Measurements from ENCODE around the gene ST6GALNAC5. TPM values are rescaled to one million over a fixed set of nuclear protein-coding genes. Genes with fewer than 3 reads are reported as not detected.

The ST6GALNAC5 gene
- total RNA-seq, 2 experiments from 2014 or later: not detected

GRCh38 chr1:77064246-77064645, 197.0 kb downstream of the ST6GALNAC5 start:
- intact Hi-C loops (cut with DNase I, micrococcal nuclease): no loop called here
- POLR2A ChIA-PET: no interaction called here
- DNase-seq (no peak), ATAC-seq (no peak)
- Mint-ChIP-seq H3K36me3 (ENCODE audit: low read depth) (no peaks in the 10 kb centered on the region), H3K27me3 (no peaks in the 10 kb centered on the region), H3K27ac (no peak overlapping the region), H3K4me3 (no peak overlapping the region), H3K4me1 (no peaks in the 10 kb centered on the region), H3K9me3 (ENCODE audit: low read depth) (no peaks in the 10 kb centered on the region)
- CTCF ChIA-PET: no interaction called here

- Mint-ChIP-seq H3K36me3 (ENCODE audit: low read depth) (no peaks in the 10 kb centered on the region), H3K27me3 (no peaks in the 10 kb centered on the region), H3K9me3 (ENCODE audit: low read depth) (no peaks in the 10 kb centered on the region), H3K4me1 (no peaks in the 10 kb centered on the region), H3K4me3 (no peak overlapping the region), H3K27ac (no peak overlapping the region)
- POLR2A ChIA-PET: no interaction called here
- CTCF ChIA-PET: no interaction called here
- ATAC-seq (no peak), DNase-seq (no peak)
- intact Hi-C loops (cut with DNase I, micrococcal nuclease): no loop called here
Measured at GRCh38 chr1:77065693-77066342, 198.5 kb downstream of the ST6GALNAC5 start.

GRCh38 chr1:77068013-77068412, 200.7 kb downstream of the ST6GALNAC5 start:
- H3K4me1 Mint-ChIP-seq: no peaks in the 10 kb centered on the region
- no peak overlapping the region for H3K4me3 Mint-ChIP-seq
- no peaks in the 10 kb centered on the region for H3K9me3 Mint-ChIP-seq (ENCODE audit: low read depth)
- DNase-seq (no peak), ATAC-seq (no peak)
- ChIA-PET POLR2A (no interaction called here), CTCF (interaction anchor here (0.9 kb wide), 1 partner anchor 14 kb away, joined by 3 read pairs; no protein-coding TSS in a partner anchor)
- H3K27ac Mint-ChIP-seq: no peak overlapping the region
- no peaks in the 10 kb centered on the region for H3K27me3 Mint-ChIP-seq
- H3K36me3 Mint-ChIP-seq (ENCODE audit: low read depth): no peaks in the 10 kb centered on the region
- intact Hi-C loops (cut with DNase I, micrococcal nuclease): no loop called here

GRCh38 chr1:77076759-77077158, 209.5 kb downstream of the ST6GALNAC5 start:
- Mint-ChIP-seq H3K9me3 (ENCODE audit: low read depth) (no peaks in the 10 kb centered on the region), H3K4me1 (no peaks in the 10 kb centered on the region), H3K4me3 (no peak overlapping the region), H3K27ac (no peak overlapping the region), H3K36me3 (ENCODE audit: low read depth) (no peaks in the 10 kb centered on the region), H3K27me3 (no peaks in the 10 kb centered on the region)
- DNase-seq: no peak
- intact Hi-C loops (cut with DNase I, micrococcal nuclease): no loop called here
- ChIA-PET POLR2A (no interaction called here), CTCF (no interaction called here)
- ATAC-seq: no peak

GRCh38 chr1:77081834-77082233, 214.6 kb downstream of the ST6GALNAC5 start:
- H3K4me3 Mint-ChIP-seq: no peak overlapping the region
- no peaks in the 10 kb centered on the region for H3K36me3 Mint-ChIP-seq (ENCODE audit: low read depth)
- DNase-seq: no peak
- ATAC-seq: no peak
- H3K27me3 Mint-ChIP-seq: no peaks in the 10 kb centered on the region
- ChIA-PET CTCF (interaction anchor here (0.5 kb wide), 1 partner anchor 52 kb away, joined by 3 read pairs; no protein-coding TSS in a partner anchor), POLR2A (no interaction called here)
- H3K27ac Mint-ChIP-seq: no peak overlapping the region
- intact Hi-C loops (cut with DNase I, micrococcal nuclease): no loop called here
- H3K9me3 Mint-ChIP-seq (ENCODE audit: low read depth): peaks cover 3% of the 10 kb centered on the region
- no peaks in the 10 kb centered on the region for H3K4me1 Mint-ChIP-seq

GRCh38 chr1:77084457-77084856, 217.2 kb downstream of the ST6GALNAC5 start:
- ChIA-PET POLR2A (no interaction called here), CTCF (interaction anchor here (0.7 to 0.9 kb wide), 2 partner anchors 177 to 529 kb away, joined by 3 to 4 read pairs; no protein-coding TSS in a partner anchor)
- intact Hi-C loops (cut with DNase I, micrococcal nuclease): no loop called here
- Mint-ChIP-seq H3K27me3 (no peaks in the 10 kb centered on the region), H3K4me1 (no peaks in the 10 kb centered on the region), H3K36me3 (ENCODE audit: low read depth) (no peaks in the 10 kb centered on the region), H3K4me3 (no peak overlapping the region), H3K9me3 (ENCODE audit: low read depth) (peaks cover 3% of the 10 kb centered on the region), H3K27ac (no peak overlapping the region)
- ATAC-seq (no peak), DNase-seq (no peak)

GRCh38 chr1:77085109-77085508, 217.8 kb downstream of the ST6GALNAC5 start:
- ChIA-PET POLR2A (no interaction called here), CTCF (interaction anchor here (0.7 kb wide), 1 partner anchor 176 kb away, joined by 3 read pairs; no protein-coding TSS in a partner anchor)
- peaks cover 3% of the 10 kb centered on the region for H3K9me3 Mint-ChIP-seq (ENCODE audit: low read depth)

GRCh38 chr1:77089756-77090155, 222.5 kb downstream of the ST6GALNAC5 start:
- ChIA-PET CTCF (no interaction called here), POLR2A (no interaction called here)

More at GRCh38 chr1:77085109-77085508, 217.8 kb downstream of the ST6GALNAC5 start:
- H3K4me1 Mint-ChIP-seq: no peaks in the 10 kb centered on the region
- intact Hi-C loops (cut with DNase I, micrococcal nuclease): no loop called here
- ATAC-seq: no peak
- H3K4me3 Mint-ChIP-seq: no peak overlapping the region
- no peaks in the 10 kb centered on the region for H3K36me3 Mint-ChIP-seq (ENCODE audit: low read depth)
- H3K27me3 Mint-ChIP-seq: no peaks in the 10 kb centered on the region
- H3K27ac Mint-ChIP-seq: no peak overlapping the region
- DNase-seq: no peak

GRCh38 chr1:77095236-77095635, 228.0 kb downstream of the ST6GALNAC5 start:
- POLR2A ChIA-PET: no interaction called here
- ATAC-seq (no peak), DNase-seq (no peak)
- CTCF ChIA-PET: no interaction called here
- no peak overlapping the region for H3K4me3 Mint-ChIP-seq
- no peaks in the 10 kb centered on the region for H3K4me1 Mint-ChIP-seq
- H3K27me3 Mint-ChIP-seq: no peaks in the 10 kb centered on the region
- no peak overlapping the region for H3K27ac Mint-ChIP-seq
- intact Hi-C loops (cut with DNase I, micrococcal nuclease): no loop called here
- peaks cover 6% of the 10 kb centered on the region for H3K9me3 Mint-ChIP-seq (ENCODE audit: low read depth)
- H3K36me3 Mint-ChIP-seq (ENCODE audit: low read depth): peaks cover 9% of the 10 kb centered on the region

More at GRCh38 chr1:77089756-77090155, 222.5 kb downstream of the ST6GALNAC5 start:
- Mint-ChIP-seq H3K9me3 (ENCODE audit: low read depth) (no peaks in the 10 kb centered on the region), H3K4me1 (no peaks in the 10 kb centered on the region), H3K36me3 (ENCODE audit: low read depth) (no peaks in the 10 kb centered on the region), H3K4me3 (no peak overlapping the region), H3K27me3 (no peaks in the 10 kb centered on the region), H3K27ac (no peak overlapping the region)
- DNase-seq: no peak
- intact Hi-C loops (cut with DNase I, micrococcal nuclease): no loop called here
- ATAC-seq: no peak

- no peak for ATAC-seq
- CTCF ChIA-PET: interaction anchor here (1.1 to 1.5 kb wide), 2 partner anchors 14 to 67 kb away, joined by 3 to 4 read pairs; no protein-coding TSS in a partner anchor
- Mint-ChIP-seq H3K4me1 (no peaks in the 10 kb centered on the region), H3K27me3 (no peaks in the 10 kb centered on the region), H3K4me3 (no peak overlapping the region), H3K36me3 (ENCODE audit: low read depth) (peaks cover 9% of the 10 kb centered on the region), H3K27ac (no peak overlapping the region), H3K9me3 (ENCODE audit: low read depth) (peaks cover 6% of the 10 kb centered on the region)
- DNase-seq: no peak
- intact Hi-C loops (cut with DNase I, micrococcal nuclease): no loop called here
- POLR2A ChIA-PET: no interaction called here
Measured at GRCh38 chr1:77096496-77097255, 229.4 kb downstream of the ST6GALNAC5 start.

- POLR2A ChIA-PET: no interaction called here
- ATAC-seq (no peak), DNase-seq (no peak)
- intact Hi-C loops (cut with DNase I, micrococcal nuclease): no loop called here
- peaks cover 6% of the 10 kb centered on the region for H3K9me3 Mint-ChIP-seq (ENCODE audit: low read depth)
- CTCF ChIA-PET: interaction anchor here (0.7 kb wide), 1 partner anchor 28 kb away, joined by 3 read pairs; no protein-coding TSS in a partner anchor
- H3K27ac Mint-ChIP-seq: no peak overlapping the region
- H3K4me1 Mint-ChIP-seq: no peaks in the 10 kb centered on the region
- no peak overlapping the region for H3K4me3 Mint-ChIP-seq
- peaks cover 9% of the 10 kb centered on the region for H3K36me3 Mint-ChIP-seq (ENCODE audit: low read depth)
- no peaks in the 10 kb centered on the region for H3K27me3 Mint-ChIP-seq
Measured at GRCh38 chr1:77100875-77101274, 233.6 kb downstream of the ST6GALNAC5 start.

- intact Hi-C loops (cut with DNase I, micrococcal nuclease): no loop called here
- no peaks in the 10 kb centered on the region for H3K9me3 Mint-ChIP-seq (ENCODE audit: low read depth)
- H3K27me3 Mint-ChIP-seq: no peaks in the 10 kb centered on the region
- DNase-seq (no peak), ATAC-seq (no peak)
- H3K36me3 Mint-ChIP-seq (ENCODE audit: low read depth): peaks cover 2% of the 10 kb centered on the region
- no peak overlapping the region for H3K4me3 Mint-ChIP-seq
- ChIA-PET POLR2A (no interaction called here), CTCF (interaction anchor here (0.6 kb wide), 1 partner anchor 379 kb away, joined by 3 read pairs; no protein-coding TSS in a partner anchor)
- no peaks in the 10 kb centered on the region for H3K4me1 Mint-ChIP-seq
- no peak overlapping the region for H3K27ac Mint-ChIP-seq
Measured at GRCh38 chr1:77103486-77103885, 236.2 kb downstream of the ST6GALNAC5 start.

Data from activated CD4-positive, alpha-beta T cell treated with anti-CD3 and anti-CD28 coated beads for 36 hours (primary cell).